Activated CD4-positive, CD25-positive, alpha-beta regulatory T cell treated with anti-CD3 and anti-CD28 coated beads, Interleukin-2, amount 50 U/mL, for 24 hours (primary cell): ENCODE results near the gene SH2D1A.
"Not testable (repeated sequence)": the region's sequence is repeated elsewhere in the genome, so short reads cannot be mapped to it uniquely, and the experiment has no call there.

Source experiments
- ATAC-seq, 2 donors: fragments of 150-1000 bp; cut with Tn5 transposase; one replicate each; pipeline ENCODE4 v1.10.0; 2021; ENCODE audit warnings: mild to moderate bottlenecking in 1 of 2, moderate library complexity in 1 of 2

Gene SH2D1A

DNA sequence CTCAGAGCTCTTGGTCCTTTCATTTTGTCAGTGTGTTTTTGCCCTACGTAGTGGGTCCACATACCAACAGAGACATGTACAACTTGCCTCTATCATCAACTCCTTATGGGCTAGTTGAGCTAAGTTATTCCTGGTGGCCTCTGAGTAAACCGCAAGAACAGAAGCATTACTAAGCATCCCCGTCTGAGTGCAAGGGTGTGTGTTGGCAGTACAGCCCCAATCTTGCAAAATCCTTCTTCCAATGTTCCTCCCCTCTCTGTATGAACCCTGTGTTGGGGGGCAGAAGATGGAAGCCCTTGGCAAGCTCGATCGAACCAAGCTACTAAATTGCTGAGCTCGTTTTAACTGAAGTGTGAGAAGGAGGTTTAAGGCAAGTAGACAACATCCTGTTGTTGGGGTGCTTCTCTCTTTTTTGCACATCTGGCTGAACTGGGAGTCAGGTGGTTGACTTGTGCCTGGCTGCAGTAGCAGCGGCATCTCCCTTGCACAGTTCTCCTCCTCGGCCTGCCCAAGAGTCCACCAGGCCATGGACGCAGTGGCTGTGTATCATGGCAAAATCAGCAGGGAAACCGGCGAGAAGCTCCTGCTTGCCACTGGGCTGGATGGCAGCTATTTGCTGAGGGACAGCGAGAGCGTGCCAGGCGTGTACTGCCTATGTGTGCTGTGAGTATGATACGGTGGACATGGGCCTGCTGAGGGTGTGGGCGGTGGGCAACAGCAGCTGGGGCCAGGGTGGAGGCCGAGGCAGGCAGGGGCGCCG is at the start of gene SH2D1A:
Gene SH2D1A (plus strand): TSS at position 447 of the 760 bp plus-strand sequence. CDS start 80 bp downstream, at position 527.
- peak; percentile 10 to 24 for ATAC-seq

DNA sequence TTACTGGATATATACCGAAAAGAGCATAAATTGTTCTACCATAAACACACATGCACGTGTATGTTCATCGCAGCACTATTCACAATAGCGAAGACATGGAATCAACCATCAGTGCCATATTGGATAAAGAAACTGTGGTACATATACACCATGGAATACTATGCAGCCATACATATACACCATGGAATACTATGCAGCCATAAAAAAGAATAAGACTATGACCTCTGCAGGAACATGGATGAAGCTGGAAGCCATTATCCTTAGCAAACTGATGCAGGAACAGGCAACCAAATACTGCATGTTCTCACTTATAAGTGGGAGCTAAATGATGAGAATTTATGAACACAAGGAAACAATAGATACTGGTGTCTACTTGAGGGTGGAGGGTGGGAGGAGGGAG is 47.0 kb upstream of the SH2D1A start:
- not testable (repeated sequence) for ATAC-seq

DNA sequence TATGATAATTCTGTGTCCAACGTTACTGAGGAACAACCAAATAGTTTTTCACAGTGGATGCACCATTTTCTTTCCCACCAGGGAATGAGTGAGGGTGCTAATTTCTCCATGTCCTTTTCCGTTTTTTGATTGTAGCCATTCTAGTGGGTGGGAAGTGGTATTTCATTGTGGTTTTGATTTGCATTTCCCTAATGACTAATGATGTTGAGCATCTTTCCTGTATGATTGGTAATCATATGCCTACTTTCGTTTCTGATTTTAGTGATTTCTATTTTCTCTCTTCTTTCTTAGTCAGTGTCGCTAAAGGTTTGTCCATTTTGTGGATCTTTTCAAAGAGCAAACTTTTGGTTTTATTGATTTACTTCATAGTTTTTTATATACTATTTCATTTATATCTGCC is 46.0 kb upstream of the SH2D1A start:
- peak in 1 of 2 donors; percentile 38 for ATAC-seq

DNA sequence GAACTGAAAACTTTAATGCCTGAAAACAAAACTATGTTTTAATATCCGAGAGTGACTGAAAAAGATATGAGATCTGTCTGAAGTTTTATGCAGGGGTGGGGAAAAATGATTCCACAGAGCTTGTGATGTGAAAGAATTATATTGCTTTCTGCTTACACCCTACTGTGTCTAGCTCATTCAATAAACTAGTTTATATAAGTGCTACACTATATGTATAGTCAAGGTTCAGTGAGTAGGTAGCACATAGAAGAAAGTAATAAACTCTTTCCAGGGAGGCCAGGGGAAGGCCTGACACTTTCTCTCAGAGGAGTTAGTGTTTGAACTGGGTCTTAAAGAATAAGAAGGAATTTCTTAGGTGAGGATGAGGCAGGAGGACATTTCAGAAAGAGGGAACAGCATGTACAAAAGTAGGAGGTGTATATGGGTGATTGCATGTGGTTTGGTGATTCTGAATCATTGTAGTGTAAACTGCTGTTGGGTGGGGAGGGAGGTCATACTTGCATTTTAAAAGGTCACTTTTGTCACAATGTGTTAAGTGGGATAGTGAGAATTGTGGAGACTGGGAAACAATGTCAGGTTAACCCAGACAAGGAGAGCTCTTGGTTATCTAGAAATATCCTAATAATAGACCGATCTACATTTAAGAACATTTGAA is 39.0 kb upstream of the SH2D1A start:
- ATAC-seq = no peak

DNA sequence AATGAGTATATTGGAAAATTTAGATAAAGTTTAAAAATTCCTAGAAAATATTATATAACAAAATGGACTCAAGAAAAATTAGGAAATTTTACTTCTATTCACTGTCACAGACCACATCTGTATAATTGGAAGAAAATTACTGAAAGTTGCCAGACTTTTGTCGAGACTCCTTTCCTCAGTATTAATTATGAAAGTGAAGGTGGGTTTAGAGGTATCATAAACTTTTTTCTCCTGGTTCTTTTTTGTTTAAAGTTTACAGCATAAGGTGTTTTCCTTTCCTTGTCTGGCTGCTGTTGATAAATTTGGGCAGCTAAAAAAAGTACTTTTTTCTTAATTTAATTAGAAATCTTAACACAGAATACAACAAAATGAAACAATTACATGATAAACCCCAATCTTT is 20.6 kb upstream of the SH2D1A start:
- no peak for ATAC-seq

DNA sequence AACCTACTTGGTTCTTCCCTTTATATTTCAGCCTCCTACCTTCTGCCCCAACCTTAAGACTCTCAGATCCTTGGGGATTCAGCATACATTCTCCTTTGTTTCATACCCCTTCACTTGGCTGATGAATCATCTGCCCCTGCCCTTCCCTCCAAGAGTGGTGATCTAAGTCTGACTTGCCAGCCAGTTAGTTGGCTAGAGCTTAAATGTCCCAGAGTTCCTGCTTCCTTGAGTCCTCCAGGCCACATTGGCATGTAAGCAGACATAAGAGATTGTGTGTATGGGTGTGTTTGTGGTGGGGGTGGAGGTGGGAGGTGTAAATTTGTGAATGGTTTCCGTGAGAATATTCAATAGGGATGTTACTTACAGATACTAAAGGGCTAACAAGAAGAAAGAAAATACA is 17.6 kb upstream of the SH2D1A start:
- no peak for ATAC-seq

DNA sequence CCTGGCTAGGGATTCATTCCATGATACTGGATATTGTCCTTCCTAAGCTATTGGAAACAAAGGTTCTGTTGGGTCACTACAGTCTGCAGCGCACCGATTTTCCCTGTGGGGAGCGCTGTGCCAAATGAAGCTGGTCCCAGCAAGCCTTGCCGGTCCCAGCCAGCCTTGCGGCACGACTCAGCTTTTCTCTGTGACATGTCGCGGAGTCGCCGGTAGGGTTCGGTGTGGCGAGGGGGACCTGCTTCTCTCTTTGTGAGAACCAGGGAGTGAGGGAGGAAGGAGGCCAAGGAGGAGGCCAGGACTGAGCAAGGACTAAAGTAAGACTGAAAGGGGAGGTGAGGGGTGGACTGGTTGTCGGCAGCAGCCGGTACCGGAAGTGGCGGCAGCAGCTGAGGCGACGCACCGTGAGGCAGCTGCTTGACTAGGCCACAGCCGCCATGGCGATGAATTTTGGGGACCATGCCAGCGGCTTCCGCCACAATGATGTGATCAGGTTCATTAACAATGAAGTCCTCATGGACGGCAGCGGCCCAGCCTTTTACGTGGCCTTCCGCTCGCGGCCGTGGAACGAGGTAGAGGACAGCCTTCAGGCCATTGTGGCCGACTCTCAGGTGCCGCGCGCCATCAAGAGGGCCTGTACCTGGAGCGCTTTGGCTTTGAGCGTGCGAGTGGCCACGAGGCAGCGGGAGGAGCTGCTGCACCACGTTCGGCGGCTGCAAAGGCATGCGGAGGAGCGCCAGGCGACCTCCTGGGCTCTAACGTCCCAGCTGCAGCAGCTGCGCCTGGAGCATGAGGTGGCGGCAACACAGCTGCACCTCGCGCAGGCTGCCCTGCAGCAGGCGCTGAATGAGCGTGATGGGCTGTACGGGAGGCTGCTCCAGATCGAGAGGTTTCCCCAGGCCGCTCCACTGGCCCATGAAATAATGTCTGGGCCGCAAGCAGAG is 13.6 kb upstream of the SH2D1A start, which contains the start of gene TEX13D:
Gene TEX13D (plus strand): TSS at position 180 of the 944 bp plus-strand sequence. CDS start 258 bp downstream, at position 438.
- ATAC-seq = no peak

DNA sequence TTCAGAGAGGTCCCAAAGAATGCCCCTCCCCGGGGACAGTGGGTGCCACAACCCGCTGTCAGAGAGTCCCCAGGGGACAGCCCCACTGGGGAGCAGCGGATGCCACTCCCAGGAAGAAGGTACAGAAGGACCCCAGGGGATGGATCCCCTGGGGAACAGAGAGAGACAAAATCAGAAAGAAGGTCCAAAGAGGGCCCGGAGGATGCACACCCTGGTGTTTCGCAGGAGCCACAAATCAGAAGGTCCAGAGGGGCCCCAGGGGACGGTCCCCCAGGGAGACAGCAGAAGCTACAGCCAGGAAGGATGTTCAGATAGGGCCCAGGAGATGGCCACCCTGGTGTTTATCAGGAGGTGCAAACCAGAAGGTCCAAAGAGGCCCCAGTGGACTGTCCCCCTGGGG is 12.5 kb upstream of the SH2D1A start:
- no peak for ATAC-seq

DNA sequence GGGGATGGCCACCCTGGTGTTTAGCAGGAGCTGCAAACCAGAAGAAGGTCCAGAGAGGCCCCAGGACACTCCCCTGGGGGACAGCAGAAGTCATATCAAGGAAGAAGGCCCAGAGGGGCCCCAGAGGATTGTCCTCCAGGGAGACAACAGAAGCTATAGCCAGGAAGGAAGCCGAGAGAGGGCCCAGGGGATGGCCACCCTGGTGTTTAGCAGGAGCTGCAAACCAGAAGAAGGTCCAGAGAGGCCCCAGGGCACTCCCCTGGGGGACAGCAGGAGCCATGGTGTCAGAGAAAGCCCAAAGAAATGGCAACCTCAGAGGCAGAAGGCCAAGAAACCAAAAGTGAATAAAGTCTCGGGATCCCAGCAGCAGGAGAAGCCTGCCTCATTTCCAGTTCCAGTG is 11.8 kb upstream of the SH2D1A start:
- not testable (repeated sequence) for ATAC-seq

DNA sequence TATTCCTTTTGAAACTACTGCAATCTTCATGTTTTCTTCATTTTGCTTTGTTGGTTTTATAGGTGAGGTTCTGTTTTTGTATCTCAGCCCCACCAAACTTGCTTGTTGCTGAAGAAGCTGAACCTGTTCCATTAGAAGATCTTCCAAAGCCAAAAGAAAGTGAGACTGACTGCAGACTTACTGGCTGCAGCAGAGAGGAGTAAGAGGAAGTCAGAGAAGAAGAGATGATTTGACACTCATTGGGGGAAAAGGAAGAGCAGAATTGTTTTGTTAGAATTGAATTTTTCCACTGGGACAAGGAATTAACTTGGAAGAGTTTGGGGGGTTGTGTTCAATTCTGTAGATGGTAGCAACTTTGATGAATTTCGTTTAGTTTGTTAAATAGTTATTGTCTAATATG is 10.8 kb upstream of the SH2D1A start:
- no peak for ATAC-seq

DNA sequence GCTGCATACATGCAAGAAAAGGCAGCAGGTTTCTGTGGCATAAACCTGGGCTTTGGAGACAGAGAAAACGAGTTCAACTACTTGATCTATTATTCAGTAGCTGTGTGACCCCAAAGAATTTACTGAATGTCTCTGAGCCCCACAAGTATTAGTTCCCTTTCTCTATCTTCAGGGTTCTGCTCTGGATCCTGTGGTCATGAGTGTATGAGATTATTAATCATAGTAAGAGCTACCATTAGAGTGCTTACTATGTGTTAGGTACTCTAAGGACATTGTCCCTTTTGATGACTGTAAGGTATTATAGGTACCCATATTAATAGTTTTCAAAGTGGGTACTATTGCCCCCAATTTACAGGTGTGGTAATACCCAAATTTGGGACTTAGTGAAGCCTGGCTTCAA is 8.4 kb upstream of the SH2D1A start:
- ATAC-seq = no peak

DNA sequence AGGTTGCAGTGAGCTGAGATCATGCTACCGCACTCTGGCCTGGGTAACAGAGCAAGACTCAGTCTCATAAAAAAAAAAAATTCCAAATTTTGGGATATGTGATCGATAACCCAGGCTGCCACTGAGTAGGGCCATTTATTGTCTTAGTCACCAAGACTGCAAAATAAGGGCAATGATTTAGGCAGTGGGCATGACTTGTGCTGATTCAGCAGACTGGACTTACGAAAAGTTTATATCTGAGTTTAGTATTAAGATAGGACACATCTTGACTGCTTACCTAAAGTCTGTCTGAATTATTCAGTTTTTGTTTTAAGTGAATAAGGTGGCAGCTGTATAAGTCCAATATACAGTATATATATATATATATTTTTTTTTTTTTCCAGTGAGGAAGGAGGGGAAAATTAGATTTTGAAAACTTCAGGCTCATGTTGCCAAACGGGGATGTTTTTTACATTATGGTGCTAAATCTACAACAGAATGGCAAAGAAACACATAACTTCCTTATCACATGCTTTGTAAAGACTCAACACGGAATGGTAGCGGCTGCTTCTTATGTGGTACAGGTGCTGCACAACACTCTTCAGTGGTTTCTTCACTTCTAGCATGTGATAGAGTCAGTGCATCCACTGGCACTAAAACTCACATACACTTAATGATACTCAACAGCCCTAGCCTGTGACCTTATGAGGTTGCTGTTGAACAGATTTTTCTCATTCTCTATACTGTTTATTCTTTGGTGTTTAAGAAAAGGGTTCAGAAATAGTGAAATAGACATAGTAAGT is 7.4 kb upstream of the SH2D1A start:
- ATAC-seq = no peak

DNA sequence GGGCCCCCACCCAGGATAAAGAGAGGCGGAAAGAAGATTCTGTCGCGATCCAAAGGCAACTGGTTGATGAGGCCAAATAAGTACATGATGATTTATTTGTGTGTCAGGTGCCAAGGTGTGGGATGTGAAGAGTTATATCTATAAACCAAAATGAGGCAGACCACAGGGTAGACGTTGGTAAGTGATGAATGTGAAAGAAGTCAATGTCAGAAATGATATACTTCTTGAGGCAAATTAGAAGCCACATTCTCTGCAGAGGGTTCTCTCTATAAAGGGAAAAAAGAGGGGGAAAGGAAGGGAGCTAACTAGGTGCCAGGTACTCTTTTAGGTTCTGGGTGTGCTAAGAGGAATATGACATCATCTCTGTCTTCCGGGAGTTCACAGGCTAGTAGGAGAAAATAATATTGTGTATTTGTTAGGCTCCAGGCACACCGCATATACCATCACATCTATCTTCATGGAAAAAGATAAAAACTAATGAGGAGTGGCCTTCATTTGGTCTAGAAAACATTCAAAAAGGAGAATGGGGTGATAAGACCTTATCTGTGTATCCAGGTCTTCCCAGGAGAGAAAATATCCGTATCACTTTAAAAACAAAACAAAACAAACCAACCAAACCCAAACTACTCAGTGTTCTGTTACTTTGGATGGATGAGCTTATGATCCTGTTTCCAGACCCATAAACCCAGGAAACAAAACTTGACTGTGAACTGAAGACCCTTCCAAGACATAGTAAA is 4.8 kb upstream of the SH2D1A start:
- ATAC-seq = no peak

DNA sequence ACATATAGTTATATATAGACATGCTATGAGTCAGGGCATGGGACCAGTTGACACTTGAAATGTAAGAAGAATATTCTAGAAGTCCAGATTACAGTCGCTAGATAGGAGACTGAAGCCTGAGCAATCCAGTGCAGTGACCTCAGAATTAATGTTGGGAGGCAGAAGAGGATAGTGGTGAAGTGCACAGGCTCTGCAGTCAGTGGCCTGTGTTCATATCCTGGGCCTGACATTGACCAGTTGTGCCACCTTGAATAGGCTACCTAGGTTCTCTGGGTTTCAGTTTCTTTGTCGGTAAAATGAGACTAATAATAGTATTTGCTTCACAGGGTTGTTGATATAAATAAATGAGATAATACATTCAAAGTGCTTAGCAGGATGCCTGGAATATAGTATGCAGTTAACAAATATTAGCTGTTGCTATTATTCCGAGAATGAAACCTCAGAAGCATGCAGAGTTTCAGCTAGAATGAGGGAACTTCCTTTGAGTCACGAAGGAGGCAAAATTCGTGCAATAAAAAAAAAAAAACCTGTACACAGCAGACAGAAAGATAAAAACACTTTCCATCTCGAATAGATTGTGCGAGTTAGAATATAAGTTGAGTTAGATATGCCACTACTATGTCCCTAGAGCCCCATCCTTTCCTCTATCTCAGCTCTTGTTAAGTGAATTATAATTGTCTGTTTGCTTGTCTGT is 4.0 kb upstream of the SH2D1A start:
- ATAC-seq = peak; percentile 42 to 59

DNA sequence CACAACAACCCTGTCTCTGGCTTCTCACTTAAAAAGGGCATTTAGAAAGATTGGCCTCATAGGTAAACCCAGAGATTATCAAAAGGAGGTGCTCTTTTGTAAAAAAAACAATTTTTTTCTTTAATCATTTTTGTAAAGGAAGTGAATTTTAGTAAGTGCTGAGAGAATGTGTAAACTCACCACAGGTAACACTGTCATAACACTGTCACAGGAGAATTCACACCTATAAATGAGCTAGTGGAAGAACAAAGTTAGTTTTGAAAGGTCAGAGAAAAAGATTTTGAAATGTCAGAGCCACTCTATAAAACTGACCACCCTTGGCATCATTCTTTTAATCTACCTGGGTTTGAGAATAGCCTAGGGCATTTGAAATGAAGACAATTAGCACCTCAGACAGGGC is 3.3 kb upstream of the SH2D1A start:
- ATAC-seq = no peak

DNA sequence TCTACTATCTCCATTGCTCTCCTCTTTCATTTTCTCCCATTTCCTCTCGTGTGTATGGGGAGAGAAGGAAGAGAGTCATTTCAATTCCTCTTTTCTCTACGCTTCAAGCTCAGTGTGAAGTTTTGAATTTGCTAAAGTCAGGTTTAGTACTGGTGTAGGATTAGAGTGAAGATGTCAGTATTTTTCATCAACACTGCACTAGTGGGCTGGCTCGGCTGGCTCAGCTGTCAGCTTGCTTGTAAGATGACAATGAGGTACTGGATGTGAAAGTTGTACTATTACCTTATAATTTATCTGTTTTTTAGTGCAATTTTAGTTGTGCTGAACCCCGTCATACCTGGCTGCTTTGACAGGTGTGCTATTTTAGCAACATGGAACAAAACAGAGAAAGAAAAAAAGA is 2.1 kb upstream of the SH2D1A start:
- ATAC-seq = no peak

DNA sequence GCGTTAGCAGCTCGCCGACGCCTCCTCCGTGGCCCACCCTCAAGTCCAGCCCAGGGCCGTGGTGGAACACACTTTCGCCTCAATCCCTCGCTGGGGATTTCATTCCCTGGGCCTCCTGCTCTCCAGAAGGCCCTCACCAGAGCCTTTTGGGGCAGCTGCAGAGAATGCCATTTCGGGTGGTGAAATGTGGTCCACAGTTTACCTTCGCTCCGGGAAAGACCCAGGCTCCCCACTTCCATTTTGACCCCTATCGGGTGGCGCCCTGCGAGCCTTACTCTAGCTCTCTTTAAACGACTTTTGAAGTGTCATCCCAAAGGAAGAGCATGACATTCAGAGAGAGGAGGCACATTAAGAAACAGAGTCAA is 496 bp downstream of the SH2D1A start:
- ATAC-seq = no peak

DNA sequence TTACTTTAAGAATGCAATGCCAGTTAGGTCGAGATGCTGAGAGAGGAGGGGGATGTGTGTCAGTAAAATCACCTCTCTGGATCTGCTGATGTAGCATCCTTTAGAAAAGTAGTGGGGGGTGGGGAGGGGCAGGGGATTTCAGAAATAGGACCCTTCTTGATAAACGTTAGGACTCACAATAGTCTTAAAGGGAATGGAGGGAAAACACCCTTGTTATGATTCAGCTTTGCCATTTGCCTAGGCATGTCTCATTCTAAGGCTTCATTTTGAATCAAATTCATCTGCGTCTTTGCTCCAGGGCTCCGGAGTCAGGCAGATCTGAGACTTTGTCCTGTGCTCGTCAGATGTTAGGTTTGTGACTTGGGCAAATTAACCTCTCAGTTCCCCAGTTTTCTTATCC is 879 bp downstream of the SH2D1A start:
- peak; percentile 73 to 78 for ATAC-seq

DNA sequence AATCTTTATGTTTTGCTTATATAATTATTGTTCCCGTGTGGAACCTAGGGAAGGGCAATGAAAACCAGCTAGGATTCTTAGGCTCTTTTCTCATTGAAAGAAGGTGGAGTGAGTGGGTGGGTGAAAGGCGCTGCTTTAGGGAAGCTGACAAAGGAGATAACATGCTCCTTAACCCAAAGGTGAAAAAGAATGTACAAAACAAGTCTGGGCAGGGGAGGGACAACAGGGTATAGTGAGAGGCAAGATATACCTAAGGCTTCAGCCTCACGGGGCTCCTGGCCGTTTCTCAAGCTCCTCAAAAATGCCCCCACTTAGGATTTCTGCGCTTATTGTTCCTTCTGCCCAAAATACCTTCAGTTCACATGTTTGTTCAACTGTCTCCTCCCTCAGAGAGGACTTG is 1.8 kb downstream of the SH2D1A start:
- no peak for ATAC-seq

DNA sequence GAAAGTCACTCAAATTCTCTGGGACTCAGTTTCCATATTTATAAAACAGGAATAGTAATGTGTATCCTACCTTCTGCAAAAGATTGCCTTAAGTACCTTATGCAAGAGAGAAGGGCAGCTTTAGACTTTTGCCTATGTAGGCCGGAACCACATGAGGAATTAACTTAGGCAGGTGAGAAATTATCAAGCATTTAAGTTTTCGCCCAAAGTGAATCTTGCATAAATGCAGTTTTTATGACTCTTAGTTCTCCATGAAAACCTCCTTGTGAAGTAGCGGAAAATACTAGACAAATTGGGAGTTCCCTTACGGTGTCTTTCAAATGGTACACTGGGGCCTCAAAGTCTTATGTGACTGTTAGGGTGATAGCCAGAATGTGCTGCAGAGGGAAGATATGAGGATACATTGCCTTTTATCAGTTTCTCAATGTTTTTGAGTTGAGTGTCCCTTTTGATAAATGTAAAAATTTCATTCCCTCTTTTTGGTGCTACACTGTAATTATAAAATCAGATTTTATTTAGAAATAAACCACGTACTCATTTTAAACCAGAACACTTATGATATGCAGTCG is 2.6 kb downstream of the SH2D1A start:
- no peak for ATAC-seq

DNA sequence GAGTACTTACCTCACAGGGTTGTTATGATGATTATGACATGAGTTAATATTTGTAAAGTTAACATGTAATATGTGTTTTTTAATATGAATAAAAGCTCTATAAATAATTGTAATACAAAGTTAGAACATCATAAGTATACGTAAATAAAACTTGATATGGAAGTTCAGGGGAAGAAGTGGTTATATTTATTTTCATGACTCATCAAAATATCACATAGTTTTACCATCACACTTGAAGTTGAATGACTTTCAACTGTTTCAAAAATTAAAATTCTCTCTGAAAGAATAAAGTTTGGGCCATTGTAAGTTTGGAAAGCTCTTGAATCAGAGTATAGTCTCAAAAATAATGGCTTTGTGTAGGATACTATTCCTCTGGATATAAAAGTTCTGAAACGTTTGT is 8.3 kb downstream of the SH2D1A start:
- ATAC-seq = no peak
